Raji (cell line): ENCODE results near the gene BTN2A1.

ENCODE experiments used
- POLR2A ChIP-seq: IDR thresholded peaks from 2 replicates; pipeline ENCODE4 v1.6.1; 2011; ENCODE audit warnings: low read depth, low read length, control low read depth; ENCODE audit not compliant: insufficient read depth

The BTN2A1 gene

DNA sequence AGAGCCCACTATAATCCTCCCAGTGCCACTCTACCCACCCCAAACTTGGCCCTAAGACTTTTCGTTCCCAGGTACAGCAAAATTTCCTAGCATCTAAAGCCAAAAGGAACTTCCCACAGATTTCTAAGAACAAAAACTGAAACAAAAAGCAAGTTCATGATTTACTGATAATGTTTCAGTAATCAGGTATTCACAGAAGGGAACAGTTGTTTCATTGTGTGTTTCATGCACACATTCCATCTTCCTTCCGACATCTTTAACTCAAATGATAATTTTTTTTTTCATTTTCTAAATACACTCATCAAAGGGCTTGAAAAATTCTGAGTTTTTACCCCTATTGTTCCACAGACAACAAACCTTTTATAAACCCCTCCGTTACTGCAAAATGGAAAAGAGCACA, 36.4 kb downstream of the BTN2A1 start:
- TF ChIP-seq POLR2A = no peak

- no peak for TF ChIP-seq POLR2A
Measured at GRCh38 chr6:26495281-26495680, 37.5 kb downstream of the BTN2A1 start.

DNA sequence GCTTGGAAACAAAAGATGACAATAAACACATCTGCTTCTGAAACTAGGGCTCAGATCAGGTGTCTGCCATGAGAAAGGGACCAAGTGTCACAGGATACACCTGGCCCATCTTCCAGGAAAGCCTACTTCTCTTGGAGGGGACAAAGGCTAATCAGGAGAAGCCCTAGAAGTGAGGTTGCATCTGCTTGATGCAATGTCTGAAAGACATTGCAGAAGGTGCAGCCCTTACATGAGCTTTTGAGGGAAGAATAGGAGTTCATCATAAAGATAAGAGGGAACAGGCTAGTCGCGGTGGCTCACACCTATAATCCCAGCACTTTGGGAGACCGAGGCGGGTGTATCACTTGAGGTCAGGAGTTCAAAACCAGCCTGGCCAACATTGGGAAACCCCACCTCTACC, 39.9 kb downstream of the BTN2A1 start:
- TF ChIP-seq POLR2A = no peak

DNA sequence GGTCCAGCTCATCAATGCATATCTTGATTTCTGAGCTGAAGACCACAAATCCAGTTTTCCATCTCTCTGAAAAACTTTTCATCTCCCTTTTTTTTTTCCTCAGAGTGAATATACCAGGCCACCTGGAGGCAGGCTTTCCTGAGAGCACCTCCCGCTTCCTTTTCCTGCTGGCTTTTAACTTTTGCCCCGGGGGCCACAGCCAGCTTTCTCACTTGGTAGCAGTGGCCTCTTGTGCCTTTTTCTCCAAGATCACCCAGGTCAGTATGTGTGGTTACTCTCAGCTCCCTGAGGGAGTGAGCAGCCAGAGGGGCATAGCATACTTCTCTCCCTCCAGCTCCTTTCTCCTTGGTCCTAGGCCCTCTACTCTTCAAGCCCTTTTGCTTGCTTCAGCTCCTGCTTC, 42.3 kb downstream of the BTN2A1 start, which contains the start of gene BTN1A1:
Gene BTN1A1, plus strand, starts transcription at position 202 of the 400 bp plus-strand sequence. CDS start 984 bp downstream, outside the sequence.
- TF ChIP-seq POLR2A = no peak

GRCh38 chr6:26501482-26501986, 43.8 kb downstream of the BTN2A1 start:
- TF ChIP-seq POLR2A = no peak

DNA sequence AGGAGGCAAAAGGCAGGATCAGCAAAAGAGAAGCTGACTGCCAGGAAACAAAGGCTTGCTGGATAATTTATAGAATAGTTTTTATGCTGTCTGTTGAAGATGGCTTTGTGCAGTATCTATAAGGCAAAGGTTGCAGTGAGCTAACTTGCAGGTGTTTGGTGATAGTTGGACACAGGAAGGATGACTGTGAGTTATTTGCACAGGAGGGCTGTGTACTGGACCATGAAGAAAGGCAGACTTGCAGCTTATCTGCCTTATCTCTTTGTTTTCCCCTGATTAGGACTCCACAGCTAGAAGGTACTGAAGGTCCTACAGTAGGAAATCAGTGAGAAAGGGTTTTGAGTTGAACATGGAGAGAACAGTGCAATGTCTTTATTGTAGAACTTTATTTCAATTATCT, 44.4 kb downstream of the BTN2A1 start:
- no peak for TF ChIP-seq POLR2A

DNA sequence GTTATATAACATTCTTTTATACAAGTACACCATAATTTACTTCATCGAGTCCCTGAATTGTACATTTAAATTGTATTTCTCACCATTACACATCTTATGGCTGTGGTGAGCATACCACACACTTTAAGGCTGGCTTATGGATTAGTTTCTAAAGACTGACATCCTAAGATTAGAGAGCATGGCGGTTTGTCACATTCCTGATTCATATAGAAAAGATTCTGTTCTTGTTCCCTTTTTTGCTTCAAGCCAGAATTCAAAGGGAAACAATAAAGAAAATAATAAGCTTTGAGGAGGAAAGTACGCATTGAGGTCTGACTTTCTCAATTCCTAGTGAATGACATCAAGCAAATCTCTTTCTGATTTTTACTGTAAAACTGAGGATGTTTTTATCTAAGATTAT, 44.9 kb downstream of the BTN2A1 start:
- no peak for TF ChIP-seq POLR2A

DNA sequence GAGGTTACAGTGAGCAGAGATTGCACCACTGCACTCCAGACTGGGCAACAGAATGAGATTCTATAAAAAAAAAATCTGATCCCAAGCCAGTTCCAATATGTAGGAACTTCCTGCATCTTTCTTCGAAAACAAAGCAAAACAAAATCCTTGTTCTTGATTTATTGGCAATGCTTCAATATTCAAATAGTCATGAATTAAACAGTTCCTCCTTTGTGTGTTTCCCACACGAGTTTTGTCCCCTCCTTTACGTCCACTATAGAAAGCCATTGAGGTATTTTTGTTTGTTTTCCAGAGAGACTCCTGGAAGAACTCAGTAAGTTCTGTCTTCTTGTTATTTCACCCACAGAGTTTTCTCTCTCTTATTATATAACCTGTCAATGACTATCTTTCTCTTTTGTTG, 49.9 kb downstream of the BTN2A1 start:
- TF ChIP-seq POLR2A = no peak

DNA sequence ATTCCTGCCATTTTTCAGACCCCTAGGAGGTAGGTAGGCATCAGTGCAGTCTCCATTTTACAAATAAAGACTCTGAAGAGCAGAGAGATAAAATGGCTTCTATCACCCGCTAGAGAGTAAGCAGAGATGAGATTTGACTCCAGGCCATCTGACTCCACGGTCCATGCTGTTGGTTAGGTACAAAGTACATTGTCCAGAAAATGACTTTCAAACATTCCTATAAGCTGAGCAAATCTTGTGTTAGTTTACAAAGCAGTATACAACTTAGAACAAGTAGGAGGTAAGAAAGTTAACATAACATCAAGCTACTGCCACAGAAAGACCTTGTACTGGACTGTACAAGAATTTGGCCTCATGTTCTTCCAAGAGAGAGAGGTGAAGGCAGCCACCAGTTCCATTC, 57.2 kb downstream of the BTN2A1 start:
- no peak for TF ChIP-seq POLR2A

DNA sequence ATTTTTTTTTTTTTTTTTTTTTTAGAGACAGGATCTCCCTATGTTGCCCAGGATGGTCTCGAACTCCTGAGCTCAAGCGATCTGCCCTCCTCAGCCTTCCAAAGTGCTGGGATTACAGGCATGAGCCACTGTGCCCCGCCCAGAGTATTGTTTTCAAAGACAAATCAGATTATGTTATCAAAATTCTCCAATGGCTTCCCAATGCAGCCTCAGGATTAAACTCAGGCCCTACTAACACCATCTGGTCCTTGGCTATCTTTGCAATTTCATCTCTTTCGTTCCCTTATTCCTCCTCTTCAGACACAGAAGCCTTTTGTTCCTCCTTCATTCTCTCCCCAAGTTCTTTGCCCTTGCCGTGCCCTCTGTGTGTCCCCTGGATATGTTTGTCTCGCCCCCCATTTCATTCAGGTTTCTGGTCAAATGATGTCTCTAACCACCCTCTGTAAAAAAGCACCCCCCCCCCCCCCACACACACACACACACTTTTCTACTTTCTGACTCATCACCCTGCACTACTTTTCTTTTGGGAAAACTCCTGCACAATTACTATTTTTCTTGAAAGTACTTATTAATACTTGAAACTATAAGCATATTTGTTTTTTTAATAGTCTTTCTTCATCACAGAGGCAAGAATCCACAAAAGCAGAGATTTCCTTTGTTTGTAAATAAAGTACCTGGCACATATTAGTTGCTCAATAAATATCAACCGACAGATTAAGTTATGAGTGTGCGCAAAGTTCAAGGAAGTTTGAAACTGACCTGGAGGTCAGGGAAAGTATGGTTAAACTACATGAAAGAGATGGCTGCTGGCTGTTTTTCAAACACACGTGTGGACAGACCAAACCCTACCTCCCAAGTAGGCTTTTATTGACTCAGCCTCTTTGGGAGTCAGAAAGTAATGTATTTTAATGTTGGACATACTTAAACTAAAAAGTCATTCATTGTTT, 59.0 kb downstream of the BTN2A1 start:
- TF ChIP-seq POLR2A = no peak
